Adrenal gland (tissue), 5 donors: Measurements from ENCODE around the gene SYDE2.

Experiments used
- POLR2A ChIP-seq, 2 donors: fragments of 450-650 bp; IDR thresholded peaks; one replicate each; pipeline ENCODE4 v1.6.1; 2017; ENCODE audit warnings: antibody characterized with exemption in 2 of 2, mild to moderate bottlenecking in 2 of 2, moderate library complexity in 1 of 2
- TF ChIP-seq, protein P1 (sequence below), 6 experiments: fragments of 450-650 bp in 4 of 6; fragments of 200-600 bp in 2 of 6; sonication (generic) in 1 of 6; IDR thresholded peaks; 1 replicate in 5 of 6; 2 replicates in 1 of 6; pipeline versions ENCODE4 v1.5.1 to v1.8.0; 2016 to 2021; ENCODE audit warnings: antibody characterized with exemption in 6 of 6, mild to moderate bottlenecking in 2 of 6, moderate library complexity in 1 of 6
- donor health status: DM: no; HTN: no; CAD: no.

DNA sequence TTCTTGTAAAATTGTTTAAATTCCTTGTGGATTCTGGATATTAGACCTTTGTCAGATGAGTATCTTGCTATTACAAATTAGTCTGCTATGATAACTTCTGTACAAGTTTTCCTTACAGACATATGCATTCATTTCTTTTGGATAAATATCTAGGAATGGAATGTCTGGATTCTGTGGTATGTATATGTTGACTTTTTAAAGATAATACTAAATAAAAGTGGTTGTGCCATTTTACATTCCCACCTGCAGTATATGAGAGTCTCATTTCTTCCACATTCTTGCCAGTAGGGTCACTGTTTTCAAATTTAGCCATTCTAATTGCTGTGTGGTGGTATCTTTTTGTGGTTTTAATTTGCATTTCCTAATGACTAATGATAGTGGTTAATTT, 53.9 kb downstream of the SYDE2 start:
- TF ChIP-seq, protein P1, sequence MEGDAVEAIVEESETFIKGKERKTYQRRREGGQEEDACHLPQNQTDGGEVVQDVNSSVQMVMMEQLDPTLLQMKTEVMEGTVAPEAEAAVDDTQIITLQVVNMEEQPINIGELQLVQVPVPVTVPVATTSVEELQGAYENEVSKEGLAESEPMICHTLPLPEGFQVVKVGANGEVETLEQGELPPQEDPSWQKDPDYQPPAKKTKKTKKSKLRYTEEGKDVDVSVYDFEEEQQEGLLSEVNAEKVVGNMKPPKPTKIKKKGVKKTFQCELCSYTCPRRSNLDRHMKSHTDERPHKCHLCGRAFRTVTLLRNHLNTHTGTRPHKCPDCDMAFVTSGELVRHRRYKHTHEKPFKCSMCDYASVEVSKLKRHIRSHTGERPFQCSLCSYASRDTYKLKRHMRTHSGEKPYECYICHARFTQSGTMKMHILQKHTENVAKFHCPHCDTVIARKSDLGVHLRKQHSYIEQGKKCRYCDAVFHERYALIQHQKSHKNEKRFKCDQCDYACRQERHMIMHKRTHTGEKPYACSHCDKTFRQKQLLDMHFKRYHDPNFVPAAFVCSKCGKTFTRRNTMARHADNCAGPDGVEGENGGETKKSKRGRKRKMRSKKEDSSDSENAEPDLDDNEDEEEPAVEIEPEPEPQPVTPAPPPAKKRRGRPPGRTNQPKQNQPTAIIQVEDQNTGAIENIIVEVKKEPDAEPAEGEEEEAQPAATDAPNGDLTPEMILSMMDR (IDR thresholded peaks at IDR 0.05), result no peak
- no peak for TF ChIP-seq POLR2A (IDR thresholded peaks at IDR 0.05)
